HG03066 (cell line): ENCODE data around the gene DNAJC17.

Source experiments
- ATAC-seq: cut with Tn5 transposase; IDR thresholded peaks from one replicate; pipeline ENCODE4 v1.9.1; 2021; ENCODE audit warnings: low read depth; ENCODE audit not compliant: unreplicated experiment

DNAJC17 gene

GRCh38 chr15:40743921-40744814 lies 63.1 kb downstream of the DNAJC17 start:
- ATAC-seq, result no peak

- ATAC-seq, result no peak
Measured at GRCh38 chr15:40743485-40743901, 63.8 kb downstream of the DNAJC17 start.

GRCh38 chr15:40739854-40740253 lies 67.4 kb downstream of the DNAJC17 start:
- ATAC-seq, result no peak

- ATAC-seq, result no peak
Measured at GRCh38 chr15:40739047-40739446, 68.2 kb downstream of the DNAJC17 start.

GRCh38 chr15:40737048-40737447 lies 70.2 kb downstream of the DNAJC17 start:
- no peak for ATAC-seq

GRCh38 chr15:40736575-40736974 lies 70.7 kb downstream of the DNAJC17 start:
- no peak for ATAC-seq

- ATAC-seq, result no peak
Measured at GRCh38 chr15:40731034-40731433, 76.2 kb downstream of the DNAJC17 start.

- no peak for ATAC-seq
Measured at GRCh38 chr15:40723919-40724318, 83.4 kb downstream of the DNAJC17 start.

GRCh38 chr15:40722934-40723333 lies 84.3 kb downstream of the DNAJC17 start:
- no peak for ATAC-seq

- ATAC-seq, result no peak
Measured at GRCh38 chr15:40722354-40722753, 84.9 kb downstream of the DNAJC17 start.

- no peak for ATAC-seq
Measured at GRCh38 chr15:40721701-40722100, 85.6 kb downstream of the DNAJC17 start.

GRCh38 chr15:40716165-40716564 lies 91.1 kb downstream of the DNAJC17 start:
- no peak for ATAC-seq
